Occipital lobe (tissue), 2 donors: ENCODE data around the gene DMGDH. TPM values are rescaled to one million over a fixed set of nuclear protein-coding genes. Genes with fewer than 3 reads are reported as not detected.

ENCODE experiments used
- DNase-seq: peaks from one replicate; lab custom pipeline; 2025; lab: John Stamatoyannopoulos, UW
- total RNA-seq: library from RNA; depleted of rRNA; stranded (reverse); fragments of >200 nt; gene quantifications from one replicate; pipeline ENCODE4 v1.2.3, GENCODE V29; 2014

The DMGDH gene
- total RNA-seq, result 1.2 TPM

GRCh38 chr5:79069488-79070349, at the start of gene DMGDH, which contains the start of gene BHMT2:
DMGDH (minus strand) TSS chr5:79069674; CDS start chr5:79069620, 54 bp downstream.
BHMT2 (plus strand) TSS chr5:79069767; CDS start chr5:79069783, 16 bp downstream.
- no peak for DNase-seq

GRCh38 chr5:79112703-79113058, 43.2 kb upstream of the DMGDH start:
- no peak for DNase-seq

DNA sequence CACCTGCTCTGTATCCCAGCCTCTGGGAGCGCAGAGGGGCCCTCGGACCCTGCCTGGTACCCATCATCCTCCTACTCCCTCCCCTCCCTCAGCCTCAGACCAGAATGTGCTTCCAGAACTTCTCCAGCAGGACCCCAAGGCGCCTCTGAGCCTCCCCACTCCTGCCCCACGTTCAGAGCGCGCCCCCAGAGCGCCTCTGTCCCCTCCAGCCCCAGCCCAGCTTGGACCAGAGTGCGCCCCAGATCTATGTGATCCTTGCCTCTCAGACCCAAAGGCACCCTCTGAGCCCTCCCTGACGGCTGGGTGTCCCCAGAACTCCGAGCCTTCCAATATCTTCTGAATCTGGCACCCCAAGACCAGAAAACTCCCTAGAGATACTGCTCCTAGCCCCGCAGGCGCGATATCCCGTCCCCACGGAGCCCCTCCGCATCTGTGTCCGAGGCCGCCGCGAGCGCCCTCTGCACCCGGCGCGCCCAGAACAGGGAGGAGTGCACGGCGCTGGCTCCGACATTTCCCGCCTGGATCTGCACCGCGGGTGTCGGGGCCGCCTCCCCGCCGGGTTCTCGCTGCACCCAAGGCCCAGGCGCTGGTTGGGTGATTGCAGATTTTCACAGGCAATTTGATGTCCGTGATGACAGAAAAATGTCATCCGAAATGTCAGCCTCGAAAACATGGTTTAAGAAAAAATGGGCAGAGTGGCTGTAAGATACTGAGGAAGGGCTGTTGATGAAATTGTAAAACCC, 42.7 kb upstream of the DMGDH start:
- DNase-seq, result no peak

- no peak for DNase-seq
These were observed 42.0 kb upstream of the DMGDH start, which contains the start of gene BHMT for GRCh38 chr5:79111387-79111959. BHMT (plus strand) TSS chr5:79111809; CDS start chr5:79111886, 77 bp downstream.

GRCh38 chr5:79109527-79110492, 40.3 kb upstream of the DMGDH start:
- DNase-seq, result no peak

- no peak for DNase-seq
These were observed 39.3 kb upstream of the DMGDH start for GRCh38 chr5:79108792-79109191.

GRCh38 chr5:79108086-79108485, 38.6 kb upstream of the DMGDH start:
- no peak for DNase-seq

DNA sequence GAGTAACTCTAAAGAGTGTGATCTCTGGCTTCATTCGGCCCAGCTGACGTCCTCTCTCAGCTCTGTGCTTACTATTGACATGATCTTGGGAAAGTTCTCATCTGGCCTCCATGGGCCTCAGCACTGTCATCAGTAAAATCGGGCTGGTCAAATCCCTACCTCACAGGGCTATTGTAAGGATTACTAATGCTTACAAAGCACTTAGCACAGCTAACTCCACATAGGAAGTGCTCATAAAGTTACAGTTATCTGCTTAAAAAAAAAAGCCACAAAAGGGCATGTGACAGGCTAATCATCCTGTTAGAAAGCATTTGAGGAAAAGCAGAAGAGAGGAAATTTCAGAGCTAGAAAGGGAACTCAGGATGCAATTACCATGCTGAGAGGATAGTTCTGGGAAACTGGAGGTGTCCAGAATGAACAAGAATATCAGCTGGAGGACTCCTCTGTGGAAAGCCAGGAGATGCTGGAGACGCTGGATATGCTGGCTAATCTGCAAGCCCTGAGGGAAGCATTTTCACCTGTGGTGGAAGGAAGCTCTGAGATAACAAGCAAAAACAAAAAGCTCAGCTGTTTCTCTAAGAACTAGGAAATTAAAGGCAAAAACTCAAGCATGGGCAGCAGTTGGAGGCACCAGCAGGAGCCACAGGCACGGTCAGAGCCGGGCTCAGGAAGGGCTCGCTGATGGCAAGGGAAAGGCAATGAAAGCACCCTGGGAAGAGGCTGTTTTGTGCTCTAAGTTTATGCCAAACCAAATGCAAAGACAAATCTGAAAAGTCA, 37.7 kb upstream of the DMGDH start:
- no peak for DNase-seq

GRCh38 chr5:79105868-79106267, 36.4 kb upstream of the DMGDH start:
- DNase-seq, result no peak

- no peak for DNase-seq
These were observed 24.3 kb upstream of the DMGDH start for GRCh38 chr5:79093762-79094161.

DNA sequence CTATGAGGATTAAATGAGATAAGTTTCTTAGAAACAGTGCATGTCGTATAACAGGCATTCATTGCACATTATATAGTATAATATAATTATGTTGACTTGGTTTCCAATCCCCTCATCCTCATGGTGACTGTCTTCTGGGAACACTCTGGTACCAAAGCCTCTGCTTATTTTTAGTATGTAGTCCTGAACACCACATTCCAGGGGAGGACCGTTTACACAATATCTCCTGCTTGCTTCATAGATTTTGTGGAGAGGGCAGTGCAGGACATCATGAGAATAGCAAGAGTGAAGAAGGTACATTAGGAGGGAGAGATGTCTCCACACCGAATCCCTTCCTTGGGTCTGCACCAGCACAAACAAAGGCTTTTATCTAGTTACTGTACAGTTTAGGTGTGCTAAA, 21.6 kb upstream of the DMGDH start:
- DNase-seq, result no peak

DNA sequence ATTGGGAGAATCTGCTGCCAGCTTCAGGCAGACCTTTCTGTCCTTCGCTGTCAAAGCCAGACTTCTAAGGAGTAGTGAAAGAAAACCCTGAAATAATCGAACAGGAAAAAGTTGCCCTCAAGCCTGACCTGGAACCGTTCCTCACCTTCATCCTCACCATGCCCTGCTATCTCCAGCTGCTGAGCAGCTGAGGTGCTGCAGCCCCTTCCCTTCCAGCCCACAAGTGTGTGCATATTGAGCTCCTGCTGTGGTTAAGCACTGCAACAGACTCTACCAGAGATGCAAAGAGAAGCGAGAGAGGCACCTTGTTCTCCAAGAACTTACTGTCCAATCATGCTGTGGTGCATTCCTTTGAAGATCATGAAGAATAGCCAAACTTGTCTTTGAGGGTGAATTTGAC, 19.0 kb upstream of the DMGDH start:
- DNase-seq, result no peak

DNA sequence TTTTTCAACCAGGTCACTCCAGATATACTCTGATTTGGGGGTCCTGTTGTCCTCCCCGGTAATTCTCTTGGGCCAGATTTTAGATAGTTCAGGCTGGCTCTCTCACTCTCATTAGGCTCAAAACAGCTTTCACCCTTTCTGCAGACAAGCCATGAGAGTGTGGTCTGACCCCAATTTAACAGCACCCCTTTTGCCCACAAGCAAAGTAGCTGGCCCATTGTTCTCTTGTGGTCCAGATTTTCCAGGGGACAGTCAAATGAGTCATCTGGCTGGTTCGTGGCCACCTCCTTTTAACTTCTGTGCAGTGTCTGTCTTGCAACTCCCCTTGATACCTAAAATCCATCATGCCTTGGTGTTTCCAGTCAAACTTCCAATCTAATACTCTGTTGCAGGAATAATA, 16.6 kb upstream of the DMGDH start:
- DNase-seq, result no peak

DNA sequence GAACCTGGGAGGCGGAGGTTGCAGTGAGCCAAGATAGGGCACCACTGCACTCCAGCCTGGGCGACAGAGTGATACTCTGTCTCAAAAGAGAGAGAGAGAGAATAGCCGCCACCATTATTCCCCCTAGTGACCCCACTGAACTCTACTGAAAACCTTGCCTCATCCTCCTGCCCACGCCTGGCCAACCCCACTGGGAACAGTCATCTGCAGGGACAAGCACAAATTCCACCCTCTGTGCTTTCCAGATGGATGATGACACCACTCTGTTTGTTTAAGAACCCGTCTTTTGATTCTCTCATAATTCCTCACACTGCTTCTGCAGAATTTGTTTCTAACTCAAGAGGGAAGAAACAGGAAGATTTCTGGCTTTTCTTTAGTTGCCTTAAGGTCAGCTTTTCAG, 12.3 kb upstream of the DMGDH start:
- no peak for DNase-seq

DNA sequence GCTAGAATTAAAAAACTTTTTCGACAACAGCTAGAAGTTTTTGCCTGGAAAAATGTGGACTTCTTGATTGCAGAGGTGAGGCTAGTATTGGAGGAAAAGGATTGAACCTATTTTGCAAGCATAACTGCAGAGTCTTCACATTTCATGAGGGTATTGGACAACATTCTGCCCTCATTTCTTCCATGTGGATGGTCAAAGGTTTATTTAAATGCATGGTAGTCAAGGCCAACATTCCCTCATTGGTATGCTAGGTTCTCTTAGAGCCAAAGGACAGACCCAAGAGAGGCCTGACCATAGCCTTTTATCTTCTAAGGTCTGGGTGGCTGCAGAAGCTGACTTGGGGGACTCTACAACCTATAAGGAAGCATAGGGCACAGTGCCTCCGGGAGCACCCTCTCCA, 11.3 kb upstream of the DMGDH start:
- DNase-seq, result no peak

- DNase-seq, result no peak
These were observed 8.3 kb upstream of the DMGDH start for GRCh38 chr5:79077680-79078365.

GRCh38 chr5:79076819-79077218, 7.3 kb upstream of the DMGDH start:
- no peak for DNase-seq

- DNase-seq, result no peak
These were observed 6.4 kb upstream of the DMGDH start for GRCh38 chr5:79075646-79076426.

DNA sequence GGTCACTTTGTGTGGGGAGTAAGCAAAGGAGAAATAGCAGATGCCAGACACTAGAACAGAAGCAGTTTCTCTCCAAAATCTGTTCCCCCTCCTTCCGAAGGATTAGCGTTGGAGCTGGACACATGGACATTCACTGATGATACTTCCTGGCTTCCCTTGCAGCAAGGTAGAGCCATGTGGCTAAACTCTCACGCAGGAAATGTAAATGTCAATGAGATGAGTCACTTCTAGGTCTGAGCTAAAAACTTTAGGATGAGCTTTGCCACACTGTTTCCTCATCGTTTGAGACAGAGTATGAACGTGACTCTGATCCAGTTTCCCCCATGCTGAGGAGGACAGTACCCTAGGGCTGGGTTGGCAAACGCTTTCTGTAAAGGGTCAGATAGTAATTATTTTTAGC, 5.2 kb upstream of the DMGDH start:
- DNase-seq, result no peak
